Hepatocyte (in vitro differentiated cells): ENCODE data around the gene C1orf94.

Experiments used
- CTCF ChIP-seq: fragments of 200-600 bp; sonication (generic); IDR thresholded peaks from 2 replicates; pipeline ENCODE4 v1.5.1; 2016; ENCODE audit warnings: antibody characterized with exemption, mild to moderate bottlenecking; ENCODE audit not compliant: poor library complexity
- EZH2 ChIP-seq: fragments of 200-600 bp; sonication (generic); IDR thresholded peaks from 2 replicates; pipeline ENCODE4 v1.6.1; 2016; ENCODE audit warnings: antibody characterized with exemption, mild to moderate bottlenecking, borderline replicate concordance

- TF ChIP-seq CTCF (no peak), EZH2 (no peak)
Measured at GRCh38 chr1:34199927-34200326, 23.2 kb downstream of the C1orf94 start.
